Coronary artery (tissue), 2 donors: ENCODE results near the gene GFRA1.

ENCODE experiments used
- DNase-seq: peaks from one replicate; pipeline ENCODE4 v3.0.0-alpha.2; 2017; ENCODE audit warnings: low spot score
- H3K27ac ChIP-seq, 2 donors: fragments of 200-600 bp; sonication (generic); one replicate each; pipeline ENCODE4 v1.5.1; 2016 to 2019
- H3K4me3 ChIP-seq: fragments of 200-600 bp; sonication (generic); 2 replicates; pipeline ENCODE4 v1.5.1; 2016; ENCODE audit warnings: mild to moderate bottlenecking, moderate library complexity
- TF ChIP-seq, protein P1 (sequence below): fragments of 200-600 bp; sonication (generic); IDR thresholded peaks from one replicate; pipeline ENCODE4 v1.5.1; 2019; ENCODE audit warnings: antibody characterized with exemption

The GFRA1 gene

DNA sequence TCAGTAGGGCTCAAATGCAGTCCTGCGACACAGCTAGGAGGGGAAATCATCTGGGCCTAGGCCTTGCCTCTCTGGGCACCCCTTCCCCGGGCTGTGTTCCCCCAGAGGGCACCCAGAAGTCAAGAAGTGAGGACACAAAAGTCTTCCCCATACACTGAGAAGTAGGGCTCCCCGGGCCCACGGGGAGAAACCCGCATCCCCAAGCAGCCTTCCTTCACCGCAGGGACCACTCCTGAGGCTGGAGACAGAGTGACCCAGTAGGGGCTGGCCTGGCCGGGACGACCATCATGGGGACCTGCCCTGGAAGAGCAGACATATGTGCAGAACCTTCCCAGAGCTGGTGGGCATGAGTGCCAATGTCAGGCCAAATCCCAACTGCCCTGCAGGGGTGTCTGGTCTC, 163.5 kb downstream of the GFRA1 start:
- H3K27ac ChIP-seq, result no peak overlapping the region
- no peak overlapping the region for H3K4me3 ChIP-seq
- TF ChIP-seq, protein P1, sequence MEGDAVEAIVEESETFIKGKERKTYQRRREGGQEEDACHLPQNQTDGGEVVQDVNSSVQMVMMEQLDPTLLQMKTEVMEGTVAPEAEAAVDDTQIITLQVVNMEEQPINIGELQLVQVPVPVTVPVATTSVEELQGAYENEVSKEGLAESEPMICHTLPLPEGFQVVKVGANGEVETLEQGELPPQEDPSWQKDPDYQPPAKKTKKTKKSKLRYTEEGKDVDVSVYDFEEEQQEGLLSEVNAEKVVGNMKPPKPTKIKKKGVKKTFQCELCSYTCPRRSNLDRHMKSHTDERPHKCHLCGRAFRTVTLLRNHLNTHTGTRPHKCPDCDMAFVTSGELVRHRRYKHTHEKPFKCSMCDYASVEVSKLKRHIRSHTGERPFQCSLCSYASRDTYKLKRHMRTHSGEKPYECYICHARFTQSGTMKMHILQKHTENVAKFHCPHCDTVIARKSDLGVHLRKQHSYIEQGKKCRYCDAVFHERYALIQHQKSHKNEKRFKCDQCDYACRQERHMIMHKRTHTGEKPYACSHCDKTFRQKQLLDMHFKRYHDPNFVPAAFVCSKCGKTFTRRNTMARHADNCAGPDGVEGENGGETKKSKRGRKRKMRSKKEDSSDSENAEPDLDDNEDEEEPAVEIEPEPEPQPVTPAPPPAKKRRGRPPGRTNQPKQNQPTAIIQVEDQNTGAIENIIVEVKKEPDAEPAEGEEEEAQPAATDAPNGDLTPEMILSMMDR, result no peak
- peak; percentile 46 for DNase-seq

DNA sequence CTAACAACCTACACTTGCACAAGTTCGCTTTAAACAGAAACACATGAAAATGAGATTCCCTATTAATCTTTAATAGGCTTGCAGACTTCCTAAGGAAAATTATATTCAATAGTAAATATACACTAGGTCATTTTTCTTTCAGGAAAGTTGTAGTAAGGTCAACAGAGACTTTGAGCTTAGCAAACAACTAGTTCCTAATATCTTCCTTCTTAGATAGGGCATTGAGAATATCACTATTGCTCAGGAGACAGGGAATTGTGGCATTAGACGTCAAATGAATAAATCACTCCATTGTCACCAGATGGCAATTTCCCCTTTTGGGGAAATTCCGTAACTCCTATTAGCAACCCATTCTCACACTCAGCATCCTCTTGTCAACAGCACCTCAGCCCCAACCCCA, 164.9 kb downstream of the GFRA1 start:
- DNase-seq, result no peak
- TF ChIP-seq, protein P1, result no peak
- H3K4me3 ChIP-seq, result no peak overlapping the region
- no peak overlapping the region for H3K27ac ChIP-seq

DNA sequence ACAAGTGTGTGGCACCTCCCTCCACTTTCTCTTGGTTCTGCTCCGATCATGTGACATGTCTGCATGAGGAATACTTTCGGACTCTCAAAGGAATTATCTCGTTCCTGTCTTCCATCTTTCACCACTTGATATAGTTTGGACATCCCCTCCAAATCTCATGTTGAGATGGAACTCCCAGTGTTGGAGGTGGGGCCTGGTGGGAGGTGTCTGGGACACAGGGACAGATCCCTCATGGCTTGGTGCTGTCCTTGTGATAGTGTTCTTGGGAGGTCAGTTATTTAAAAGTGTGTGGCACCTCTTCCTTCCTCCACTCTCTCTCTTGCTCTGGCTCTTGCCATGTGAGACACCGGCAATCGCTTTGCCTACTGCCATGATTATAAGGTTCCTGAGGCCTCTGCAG, 166.4 kb downstream of the GFRA1 start:
- peak; percentile 35 for DNase-seq
- TF ChIP-seq, protein P1, result no peak
- H3K27ac ChIP-seq, result no peak overlapping the region

DNA sequence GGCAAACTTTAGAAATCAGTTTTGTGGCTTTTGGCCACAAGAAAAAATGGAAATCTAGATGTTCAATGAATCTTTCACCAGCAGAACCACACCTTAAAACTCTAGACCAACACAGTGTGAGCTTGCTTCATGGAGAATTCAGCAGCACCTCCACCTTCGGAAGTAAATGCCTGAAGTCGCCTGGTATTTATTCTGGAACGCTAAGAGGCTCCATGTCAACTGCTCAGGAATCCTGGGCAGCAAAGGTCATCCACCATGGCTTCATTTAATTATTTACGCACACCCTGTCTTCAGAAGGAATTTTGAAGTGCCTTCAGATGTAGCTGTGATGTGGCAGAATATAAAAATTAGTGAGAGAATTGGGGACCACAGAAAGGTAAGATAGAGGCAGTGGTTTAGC, 167.7 kb downstream of the GFRA1 start:
- DNase-seq, result no peak
- no peak overlapping the region for H3K4me3 ChIP-seq
- TF ChIP-seq, protein P1, result no peak
- no peak overlapping the region for H3K27ac ChIP-seq

More for the DNA sequence above, 166.4 kb downstream of the GFRA1 start:
- H3K4me3 ChIP-seq, result no peak overlapping the region

DNA sequence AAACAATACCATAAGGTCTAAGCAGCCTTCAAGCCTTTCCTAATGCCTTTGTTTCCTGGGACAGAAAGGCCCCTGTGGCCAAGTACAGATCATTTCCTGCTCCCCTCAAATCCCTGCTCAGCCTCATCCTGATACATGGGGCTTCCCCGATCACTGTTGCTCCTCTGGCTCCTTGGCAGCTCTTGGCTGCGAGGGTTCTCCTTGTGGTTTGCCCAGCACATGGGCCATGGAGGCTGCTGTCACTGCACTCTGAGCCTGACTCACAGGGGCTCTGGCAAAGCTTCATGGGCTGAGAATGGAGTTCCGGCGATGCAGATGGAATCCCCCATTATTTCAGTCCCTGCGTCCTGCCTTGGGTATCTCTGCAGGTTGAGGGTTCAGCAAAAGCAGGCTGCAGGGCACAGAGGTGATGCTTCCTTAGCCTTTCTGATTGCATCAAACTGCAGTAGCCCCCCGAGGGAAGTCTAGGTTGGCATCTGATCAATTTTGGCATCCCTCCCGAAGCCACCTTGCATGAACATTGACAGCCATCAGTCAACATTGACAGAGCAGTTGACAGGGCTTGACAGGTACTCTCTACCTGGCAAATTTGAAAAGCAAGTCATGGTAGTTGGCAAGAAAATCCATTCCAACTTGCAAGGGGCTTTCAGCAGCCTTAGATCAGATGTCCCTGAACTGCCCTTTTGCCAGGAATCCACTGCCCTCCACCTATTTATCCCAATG, 168.6 kb downstream of the GFRA1 start:
- Histone ChIP-seq H3K27ac (no peak overlapping the region), H3K4me3 (no peak overlapping the region)
- TF ChIP-seq, protein P1, result no peak
- DNase-seq, result no peak

DNA sequence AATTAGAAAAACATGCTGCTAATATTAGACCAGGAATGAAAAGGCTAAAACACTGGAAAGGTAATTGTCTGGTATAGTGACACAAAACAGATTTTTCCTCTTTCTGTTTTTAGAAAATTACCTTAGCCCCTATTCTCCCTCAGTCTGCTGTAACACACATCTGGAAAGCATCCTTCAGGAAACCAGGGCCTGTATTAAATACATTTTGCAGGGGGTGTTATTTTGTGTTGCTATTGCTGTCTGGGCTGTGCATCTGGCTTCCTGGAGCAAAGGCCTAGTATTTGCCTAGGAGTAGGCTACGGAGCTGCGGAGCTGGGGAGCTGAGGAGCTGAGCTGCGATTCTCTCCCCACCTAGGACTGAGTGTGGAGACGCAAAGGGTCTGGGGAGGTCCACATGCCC, 169.3 kb downstream of the GFRA1 start:
- no peak for DNase-seq
- TF ChIP-seq, protein P1, result no peak

DNA sequence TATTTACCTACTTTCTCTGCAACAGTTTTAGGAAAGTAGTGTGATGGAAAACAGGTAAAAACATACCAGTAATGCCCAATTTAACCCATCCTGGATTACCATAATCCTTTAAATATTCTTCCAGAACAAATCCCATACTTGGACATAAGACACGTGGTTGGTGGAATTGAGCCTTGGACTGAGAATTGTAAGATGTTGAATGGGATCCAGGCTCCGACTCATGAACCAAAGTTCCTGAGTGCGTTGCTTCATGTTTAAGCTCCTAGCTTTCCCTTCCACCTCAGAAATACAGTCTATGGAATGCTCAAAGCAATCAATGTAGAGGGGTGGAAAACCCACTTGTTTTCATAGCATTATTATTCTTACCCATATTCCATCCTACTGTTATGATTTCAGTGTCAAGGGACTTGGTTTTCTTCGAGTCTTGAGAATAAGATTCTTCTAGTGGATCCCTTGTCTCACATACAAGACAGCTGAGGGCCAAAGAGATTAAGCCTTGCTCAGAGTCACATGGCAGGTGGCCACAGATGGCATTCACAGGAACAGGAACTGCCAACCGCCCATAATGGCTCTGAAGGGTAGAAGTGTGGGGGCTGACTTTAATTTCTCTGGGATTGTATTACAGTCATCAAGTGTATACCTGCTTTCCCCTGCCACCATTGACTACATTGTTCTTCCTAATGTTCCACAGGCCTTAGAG, 171.2 kb downstream of the GFRA1 start:
- H3K4me3 ChIP-seq, result no peak overlapping the region
- DNase-seq, result no peak
- TF ChIP-seq, protein P1, result no peak
- no peak overlapping the region for H3K27ac ChIP-seq

More for the DNA sequence above, 169.3 kb downstream of the GFRA1 start:
- no peak overlapping the region for H3K4me3 ChIP-seq
- H3K27ac ChIP-seq, result no peak overlapping the region
